DOHH2 (cell line): Measurements from ENCODE around the gene PFKL.

Source experiments
- H3F3A ChIP-seq: fragments of 200-600 bp; sonication (generic), shearing (Covaris generic); 2 replicates; pipeline ENCODE4 v1.6.0; 2016; ENCODE audit warnings: antibody characterized with exemption, mild to moderate bottlenecking; ENCODE audit not compliant: control insufficient read depth, insufficient read depth
- H3K27ac ChIP-seq: fragments of 200-600 bp; sonication (generic); 2 replicates; pipeline ENCODE4 v1.5.1; 2014; ENCODE audit warnings: low read depth, mild to moderate bottlenecking, low read length, moderate library complexity
- H3K27me3 ChIP-seq: fragments of 200-600 bp; sonication (generic); 2 replicates; pipeline ENCODE4 v1.6.1; 2014; ENCODE audit warnings: mild to moderate bottlenecking, low read length, mixed read lengths; ENCODE audit not compliant: control insufficient read depth
- H3K36me3 ChIP-seq: fragments of 200-600 bp; sonication (generic); 2 replicates; pipeline ENCODE4 v1.6.1; 2014; ENCODE audit warnings: mild to moderate bottlenecking, low read length, moderate library complexity, mixed read lengths; ENCODE audit not compliant: control insufficient read depth
- H3K4me1 ChIP-seq: fragments of 200-600 bp; sonication (generic); 2 replicates; pipeline ENCODE4 v1.6.1; 2014; ENCODE audit warnings: mild to moderate bottlenecking, low read length, mixed read lengths; ENCODE audit not compliant: control insufficient read depth
- H3K4me2 ChIP-seq: fragments of 200-600 bp; sonication (generic); 2 replicates; pipeline ENCODE4 v1.6.0; 2014; ENCODE audit warnings: mild to moderate bottlenecking, low read length, moderate library complexity
- H3K4me3 ChIP-seq: fragments of 200-600 bp; sonication (generic); 2 replicates; pipeline ENCODE4 v1.5.1; 2014; ENCODE audit warnings: mild to moderate bottlenecking, low read length, mixed read lengths
- H3K79me2 ChIP-seq: fragments of 200-600 bp; sonication (generic); 2 replicates; pipeline ENCODE4 v1.6.1; 2014; ENCODE audit warnings: mild to moderate bottlenecking, low read length, mixed read lengths; ENCODE audit not compliant: control insufficient read depth
- H3K9me2 ChIP-seq: fragments of 200-600 bp; sonication (generic); replicated peaks from 2 replicates; pipeline ENCODE4 v1.6.1; 2014; ENCODE audit warnings: mild to moderate bottlenecking, low read length, mixed read lengths; ENCODE audit not compliant: control insufficient read depth
- H3K9me3 ChIP-seq: fragments of 200-600 bp; sonication (generic); 2 replicates; pipeline ENCODE4 v1.6.1; 2014; ENCODE audit warnings: antibody characterized with exemption, low read length, mixed read lengths; ENCODE audit not compliant: control insufficient read depth, insufficient read depth
- H4K20me1 ChIP-seq: fragments of 200-600 bp; sonication (generic); 2 replicates; pipeline ENCODE4 v1.6.0; 2014; ENCODE audit warnings: low read depth, mild to moderate bottlenecking, antibody characterized with exemption, low read length, moderate library complexity; ENCODE audit not compliant: control insufficient read depth, insufficient read depth
- EZH2phosphoT487 ChIP-seq: fragments of 200-600 bp; sonication (generic); IDR thresholded peaks from 2 replicates; pipeline ENCODE4 v1.6.1; 2017; ENCODE audit warnings: borderline replicate concordance, mild to moderate bottlenecking, antibody characterized with exemption, low read length, moderate library complexity, mixed read lengths
- TF ChIP-seq, protein P1 (sequence below): fragments of 200-600 bp; sonication (generic); IDR thresholded peaks from one replicate; pipeline ENCODE4 v1.5.1; 2014; ENCODE audit warnings: antibody characterized with exemption, mild to moderate bottlenecking, low read depth, low read length; ENCODE audit not compliant: poor library complexity, severe bottlenecking

The PFKL gene

DNA sequence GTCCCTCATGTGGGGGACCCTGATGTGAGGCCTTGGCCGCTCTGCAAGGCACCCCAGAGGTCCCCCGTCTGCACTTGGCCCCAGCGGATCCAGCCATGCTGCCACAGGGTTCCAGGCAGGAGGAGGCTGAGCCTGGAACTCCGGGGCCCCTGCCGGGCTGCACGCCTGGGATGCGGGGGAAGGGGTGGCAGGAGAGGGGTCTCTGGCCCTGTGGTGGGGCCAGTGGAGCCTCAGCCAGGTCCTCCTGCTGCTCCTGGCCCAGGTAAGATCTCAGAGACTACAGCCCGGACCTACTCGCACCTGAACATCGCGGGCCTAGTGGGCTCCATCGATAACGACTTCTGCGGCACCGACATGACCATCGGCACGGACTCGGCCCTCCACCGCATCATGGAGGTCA is 12.9 kb downstream of the PFKL start:
- Histone ChIP-seq H3K9me2 (no peaks in the 10 kb centered on the region), H3K4me1 (no peaks in the 10 kb centered on the region), H3F3A (no peaks in the 10 kb centered on the region), H3K4me3 (no peak overlapping the region), H3K79me2 (no peaks in the 10 kb centered on the region), H3K27ac (no peak overlapping the region), H3K9me3 (no peaks in the 10 kb centered on the region), H3K36me3 (peaks cover 91% of the 10 kb centered on the region), H3K27me3 (no peaks in the 10 kb centered on the region), H3K4me2 (no peak overlapping the region), H4K20me1 (no peaks in the 10 kb centered on the region)
- TF ChIP-seq EZH2phosphoT487 = no peak
- TF ChIP-seq, protein P1, sequence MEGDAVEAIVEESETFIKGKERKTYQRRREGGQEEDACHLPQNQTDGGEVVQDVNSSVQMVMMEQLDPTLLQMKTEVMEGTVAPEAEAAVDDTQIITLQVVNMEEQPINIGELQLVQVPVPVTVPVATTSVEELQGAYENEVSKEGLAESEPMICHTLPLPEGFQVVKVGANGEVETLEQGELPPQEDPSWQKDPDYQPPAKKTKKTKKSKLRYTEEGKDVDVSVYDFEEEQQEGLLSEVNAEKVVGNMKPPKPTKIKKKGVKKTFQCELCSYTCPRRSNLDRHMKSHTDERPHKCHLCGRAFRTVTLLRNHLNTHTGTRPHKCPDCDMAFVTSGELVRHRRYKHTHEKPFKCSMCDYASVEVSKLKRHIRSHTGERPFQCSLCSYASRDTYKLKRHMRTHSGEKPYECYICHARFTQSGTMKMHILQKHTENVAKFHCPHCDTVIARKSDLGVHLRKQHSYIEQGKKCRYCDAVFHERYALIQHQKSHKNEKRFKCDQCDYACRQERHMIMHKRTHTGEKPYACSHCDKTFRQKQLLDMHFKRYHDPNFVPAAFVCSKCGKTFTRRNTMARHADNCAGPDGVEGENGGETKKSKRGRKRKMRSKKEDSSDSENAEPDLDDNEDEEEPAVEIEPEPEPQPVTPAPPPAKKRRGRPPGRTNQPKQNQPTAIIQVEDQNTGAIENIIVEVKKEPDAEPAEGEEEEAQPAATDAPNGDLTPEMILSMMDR = no peak

- peaks cover 90% of the 10 kb centered on the region for H3K36me3 ChIP-seq
- TF ChIP-seq, protein P1 = no peak
- no peak for TF ChIP-seq EZH2phosphoT487
Measured at GRCh38 chr21:44313451-44313850, 13.6 kb downstream of the PFKL start.

GRCh38 chr21:44314128-44314527 is 14.3 kb downstream of the PFKL start:
- Histone ChIP-seq H3K9me2 (no peaks in the 10 kb centered on the region), H4K20me1 (no peaks in the 10 kb centered on the region), H3K4me1 (no peaks in the 10 kb centered on the region), H3F3A (no peaks in the 10 kb centered on the region), H3K79me2 (no peaks in the 10 kb centered on the region), H3K27ac (no peak overlapping the region), H3K27me3 (no peaks in the 10 kb centered on the region), H3K4me2 (no peak overlapping the region), H3K36me3 (peaks cover 86% of the 10 kb centered on the region), H3K9me3 (no peaks in the 10 kb centered on the region), H3K4me3 (no peak overlapping the region)
- TF ChIP-seq, protein P1 = no peak
- no peak for TF ChIP-seq EZH2phosphoT487

More at GRCh38 chr21:44313451-44313850, 13.6 kb downstream of the PFKL start:
- Histone ChIP-seq H3K79me2 (no peaks in the 10 kb centered on the region), H3F3A (no peaks in the 10 kb centered on the region), H4K20me1 (no peaks in the 10 kb centered on the region), H3K4me1 (no peaks in the 10 kb centered on the region), H3K9me3 (no peaks in the 10 kb centered on the region), H3K27me3 (no peaks in the 10 kb centered on the region), H3K27ac (no peak overlapping the region), H3K9me2 (no peaks in the 10 kb centered on the region), H3K4me2 (no peak overlapping the region), H3K4me3 (no peak overlapping the region)

DNA sequence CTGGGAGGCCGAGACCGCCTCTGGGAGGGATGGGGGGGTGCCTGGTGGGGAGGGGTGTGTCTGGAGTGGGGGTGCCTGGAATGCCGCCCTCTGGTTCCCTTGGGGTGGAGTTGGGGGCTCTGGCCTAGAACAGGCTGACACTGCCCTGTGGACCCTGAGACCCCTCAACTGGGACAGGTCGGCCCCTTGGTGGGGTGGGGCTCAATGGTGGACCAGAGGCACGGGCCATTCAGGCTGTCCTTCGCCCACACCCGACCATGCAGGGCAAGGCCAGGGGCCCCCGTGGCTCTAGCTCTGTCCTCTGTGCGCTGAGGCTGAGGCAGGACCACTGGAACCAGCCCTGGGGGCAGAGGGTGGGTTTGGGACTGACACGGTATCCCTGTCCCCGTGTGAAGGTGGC is 14.7 kb downstream of the PFKL start:
- Histone ChIP-seq H3K79me2 (no peaks in the 10 kb centered on the region), H3F3A (no peaks in the 10 kb centered on the region), H3K27me3 (no peaks in the 10 kb centered on the region), H3K4me2 (no peak overlapping the region), H4K20me1 (no peaks in the 10 kb centered on the region), H3K9me3 (no peaks in the 10 kb centered on the region), H3K36me3 (peaks cover 86% of the 10 kb centered on the region), H3K27ac (no peak overlapping the region), H3K9me2 (no peaks in the 10 kb centered on the region), H3K4me3 (no peak overlapping the region), H3K4me1 (no peaks in the 10 kb centered on the region)
- TF ChIP-seq, protein P1 = no peak
- TF ChIP-seq EZH2phosphoT487 = no peak
